GM18867 (cell line): ENCODE results near the gene ARGLU1.

Source experiments
- ATAC-seq: cut with Tn5 transposase; IDR thresholded peaks from one replicate; pipeline ENCODE4 v1.9.1; 2021; ENCODE audit warnings: mild to moderate bottlenecking, moderate library complexity; ENCODE audit not compliant: unreplicated experiment

Gene ARGLU1

GRCh38 chr13:106548064-106548696 is 19.8 kb downstream of the ARGLU1 start:
- ATAC-seq, result no peak

- no peak for ATAC-seq
Observed at GRCh38 chr13:106541826-106542225, 26.1 kb downstream of the ARGLU1 start.

- ATAC-seq, result no peak
Observed at GRCh38 chr13:106540613-106541012, 27.3 kb downstream of the ARGLU1 start.

GRCh38 chr13:106537521-106537920 is 30.4 kb downstream of the ARGLU1 start:
- no peak for ATAC-seq

- peak; percentile 38 for ATAC-seq
Observed at GRCh38 chr13:106536244-106537034, 31.5 kb downstream of the ARGLU1 start.

GRCh38 chr13:106535552-106536243 is 32.2 kb downstream of the ARGLU1 start, which contains the start of gene EFNB2:
Gene EFNB2, minus strand, starts transcription at chr13:106535662. Its CDS starts 698 bp downstream, at chr13:106534964.
- ATAC-seq, result peak; percentile 97

GRCh38 chr13:106534639-106535551 is 33.0 kb downstream of the ARGLU1 start:
- ATAC-seq, result peak; percentile 34

DNA sequence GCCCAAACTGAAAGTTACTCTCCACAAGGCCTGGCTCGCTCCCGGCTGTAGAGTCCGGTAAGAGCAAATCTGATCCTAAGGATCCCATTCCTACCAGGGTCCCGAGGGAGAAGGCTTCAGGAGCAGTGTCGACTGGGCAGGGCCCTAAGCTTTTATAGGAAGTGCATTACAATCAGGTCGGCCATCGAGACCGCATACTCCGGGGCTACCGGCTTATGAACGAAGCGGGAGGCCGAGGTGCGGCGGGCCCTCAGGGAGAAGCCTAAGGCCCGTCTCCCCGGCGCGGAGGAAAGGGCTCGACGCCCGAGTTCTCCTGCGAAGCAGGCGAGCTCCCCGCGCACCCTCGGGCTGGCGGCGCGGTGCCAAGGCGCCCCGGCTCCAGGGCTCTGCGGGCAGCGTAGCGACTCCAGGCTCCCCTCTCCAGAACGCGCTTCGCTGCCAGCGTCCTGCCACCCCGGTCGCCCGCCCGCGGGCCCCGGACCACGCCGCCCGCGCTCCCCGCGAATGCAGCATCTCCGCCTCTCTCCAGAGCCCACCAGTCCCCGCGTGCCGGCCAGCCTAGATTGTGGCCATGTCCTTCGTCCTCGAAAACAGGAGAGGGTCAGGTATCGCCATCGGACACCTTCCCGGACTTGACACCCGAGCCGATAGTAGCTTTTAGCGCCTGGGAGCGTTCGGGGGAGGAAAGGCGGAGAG is 33.8 kb downstream of the ARGLU1 start:
- ATAC-seq, result no peak

GRCh38 chr13:106533101-106533942 is 34.6 kb downstream of the ARGLU1 start:
- ATAC-seq, result no peak

DNA sequence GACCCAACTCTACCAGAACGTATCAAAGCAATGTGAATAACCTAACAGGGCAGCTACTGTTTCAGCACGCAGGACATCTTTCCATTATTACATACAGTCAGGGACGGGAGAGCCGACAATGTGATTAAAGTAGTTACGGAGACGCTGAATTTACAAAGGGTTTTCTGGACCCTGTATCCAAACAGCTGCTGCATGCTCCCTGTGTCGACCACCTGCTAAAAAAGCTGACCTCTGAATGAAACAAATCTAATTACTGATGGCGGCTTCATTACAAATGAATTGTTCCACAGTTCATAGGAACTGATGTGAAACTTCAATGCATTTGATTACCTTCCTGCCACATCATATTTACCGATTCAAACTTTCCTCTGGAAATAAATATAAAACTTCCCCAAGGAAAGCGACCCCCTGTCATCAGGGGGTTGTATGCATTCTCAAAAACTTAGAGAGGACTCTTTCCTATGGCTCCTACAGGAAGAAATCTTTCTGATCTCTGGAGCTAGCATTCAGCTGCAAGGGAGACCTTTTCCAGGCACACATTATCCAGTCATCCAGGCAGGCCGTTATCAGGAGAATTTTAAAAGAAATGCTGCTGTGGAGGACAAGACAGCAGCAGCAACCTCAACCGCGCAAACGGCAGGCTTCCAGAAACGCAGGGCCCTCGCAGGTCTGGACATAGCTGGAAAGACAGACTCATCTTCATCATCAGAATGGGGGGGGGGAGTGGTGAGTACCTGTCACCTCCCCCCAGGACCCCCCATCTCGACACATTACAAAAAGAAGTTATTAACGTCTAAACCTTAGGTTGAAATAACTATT is 35.6 kb downstream of the ARGLU1 start:
- no peak for ATAC-seq

DNA sequence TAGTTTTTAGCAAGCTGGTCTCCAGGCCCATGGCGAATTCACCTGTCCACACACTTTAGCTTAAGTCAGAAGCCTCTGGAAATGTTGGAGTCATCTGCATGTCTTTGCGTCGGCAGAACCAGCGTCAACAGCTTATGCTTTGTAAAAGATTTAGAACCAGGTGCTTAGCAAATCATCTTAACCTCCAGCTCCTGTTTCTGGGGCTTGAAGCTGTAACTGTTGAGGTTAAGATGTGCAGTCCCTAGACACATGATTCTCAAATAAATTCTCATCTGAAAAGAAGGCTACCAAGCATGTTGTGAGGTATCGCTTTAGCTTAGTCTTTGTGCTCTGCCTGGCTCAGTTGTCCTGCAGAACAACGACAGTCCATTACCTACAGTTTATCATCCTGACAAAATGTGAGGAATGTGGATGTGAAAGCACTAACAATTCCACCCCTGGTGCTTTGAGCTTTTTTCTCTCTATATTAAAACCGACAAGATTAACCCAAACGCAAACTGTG is 36.9 kb downstream of the ARGLU1 start:
- no peak for ATAC-seq

- no peak for ATAC-seq
Observed at GRCh38 chr13:106530171-106530851, 37.6 kb downstream of the ARGLU1 start.

GRCh38 chr13:106529415-106530170 is 38.3 kb downstream of the ARGLU1 start:
- no peak for ATAC-seq

DNA sequence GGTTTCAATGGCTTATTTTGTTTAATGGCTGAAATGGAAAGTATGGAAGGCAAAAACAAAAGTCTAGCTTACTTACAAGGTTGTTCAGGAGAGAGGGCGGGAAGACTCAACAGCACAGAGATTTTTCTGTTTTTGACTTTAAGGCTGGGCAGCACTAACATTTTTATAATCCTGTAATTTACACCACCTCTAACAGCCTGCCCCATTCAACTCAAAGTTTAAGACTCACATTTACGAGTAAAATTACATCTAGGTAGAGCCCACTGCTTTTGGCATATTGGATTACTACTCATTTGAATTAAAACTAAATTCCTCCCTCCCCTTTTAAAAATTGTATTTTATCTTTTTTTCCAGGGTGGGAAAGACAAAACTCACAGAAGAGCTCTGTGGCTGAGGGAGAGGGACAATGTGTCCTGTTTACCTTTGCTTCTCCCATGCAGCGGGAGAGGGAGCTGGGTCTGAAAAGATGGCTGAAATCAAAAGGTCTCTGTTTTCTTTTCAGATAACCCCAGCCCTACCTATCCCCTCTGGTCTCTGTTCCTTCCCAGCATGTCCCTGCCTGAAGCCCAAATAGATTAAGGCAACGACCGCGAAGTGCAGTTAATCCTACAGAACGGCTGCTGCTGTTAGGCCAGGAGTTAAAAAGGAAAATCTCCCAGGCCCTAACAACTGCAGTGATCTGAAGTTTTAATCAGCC is 39.1 kb downstream of the ARGLU1 start:
- no peak for ATAC-seq

- no peak for ATAC-seq
Observed at GRCh38 chr13:106527826-106528225, 40.1 kb downstream of the ARGLU1 start.

- no peak for ATAC-seq
Observed at GRCh38 chr13:106527445-106527801, 40.5 kb downstream of the ARGLU1 start.
